ENCODE results near the gene IGFBPL1. TPM values are rescaled to one million over a fixed set of nuclear protein-coding genes. Genes with fewer than 3 reads are reported as not detected.
"Not testable (repeated sequence)": the region's sequence is repeated elsewhere in the genome, so short reads cannot be mapped to it uniquely, and the experiment has no call there.

The IGFBPL1 gene
- total RNA-seq, 1 donor from 2014 or later, result 0.13 TPM

- not testable (repeated sequence) for DNase-seq (ENCODE audit: low read depth in 2 of 2)
Observed at GRCh38 chr9:38399191-38399590, 25.1 kb downstream of the IGFBPL1 start.

GRCh38 chr9:38396371-38396671 is 27.9 kb downstream of the IGFBPL1 start:
- no peak for DNase-seq (ENCODE audit: low read depth in 2 of 2)

- DNase-seq (ENCODE audit: low read depth in 2 of 2), result no peak
Observed at GRCh38 chr9:38395653-38396370, 28.4 kb downstream of the IGFBPL1 start.

GRCh38 chr9:38394416-38394815 is 29.8 kb downstream of the IGFBPL1 start:
- no peak for DNase-seq (ENCODE audit: low read depth in 2 of 2)

- no peak for DNase-seq (ENCODE audit: low read depth in 2 of 2)
Observed at GRCh38 chr9:38393128-38393796, 31.0 kb downstream of the IGFBPL1 start.

- peak; percentile 63 to 88 for DNase-seq (ENCODE audit: low read depth in 2 of 2)
Observed at GRCh38 chr9:38392235-38393127, 31.8 kb downstream of the IGFBPL1 start, which contains the start of gene ALDH1B1. Gene ALDH1B1, plus strand, starts transcription at chr9:38392702. Its CDS starts 3,047 bp downstream, at chr9:38395749.

- no peak for DNase-seq (ENCODE audit: low read depth in 2 of 2)
Observed at GRCh38 chr9:38391278-38392118, 32.8 kb downstream of the IGFBPL1 start.

GRCh38 chr9:38390851-38391250 is 33.4 kb downstream of the IGFBPL1 start:
- DNase-seq (ENCODE audit: low read depth in 2 of 2), result no peak

GRCh38 chr9:38390442-38390841 is 33.8 kb downstream of the IGFBPL1 start:
- no peak for DNase-seq (ENCODE audit: low read depth in 2 of 2)

- DNase-seq (ENCODE audit: low read depth in 2 of 2), result no peak
Observed at GRCh38 chr9:38389313-38389712, 34.9 kb downstream of the IGFBPL1 start.

- no peak for DNase-seq (ENCODE audit: low read depth in 2 of 2)
Observed at GRCh38 chr9:38388283-38389223, 35.7 kb downstream of the IGFBPL1 start.

- no peak for DNase-seq (ENCODE audit: low read depth in 2 of 2)
Observed at GRCh38 chr9:38387751-38388150, 36.5 kb downstream of the IGFBPL1 start.

- no peak for DNase-seq (ENCODE audit: low read depth in 2 of 2)
Observed at GRCh38 chr9:38387066-38387465, 37.2 kb downstream of the IGFBPL1 start.

- DNase-seq (ENCODE audit: low read depth in 2 of 2), result no peak
Observed at GRCh38 chr9:38386319-38386895, 37.8 kb downstream of the IGFBPL1 start.

- DNase-seq (ENCODE audit: low read depth in 2 of 2), result no peak
Observed at GRCh38 chr9:38385896-38386295, 38.4 kb downstream of the IGFBPL1 start.

GRCh38 chr9:38384990-38385848 is 39.0 kb downstream of the IGFBPL1 start:
- DNase-seq (ENCODE audit: low read depth in 2 of 2), result no peak

- no peak for DNase-seq (ENCODE audit: low read depth in 2 of 2)
Observed at GRCh38 chr9:38382141-38382540, 42.1 kb downstream of the IGFBPL1 start.

- no peak for DNase-seq (ENCODE audit: low read depth in 2 of 2)
Observed at GRCh38 chr9:38380872-38381534, 43.3 kb downstream of the IGFBPL1 start.

Data from dermis microvascular lymphatic vessel endothelial cell (primary cell).